ENCODE data around the gene HOXD9.

Gene HOXD9

DNA sequence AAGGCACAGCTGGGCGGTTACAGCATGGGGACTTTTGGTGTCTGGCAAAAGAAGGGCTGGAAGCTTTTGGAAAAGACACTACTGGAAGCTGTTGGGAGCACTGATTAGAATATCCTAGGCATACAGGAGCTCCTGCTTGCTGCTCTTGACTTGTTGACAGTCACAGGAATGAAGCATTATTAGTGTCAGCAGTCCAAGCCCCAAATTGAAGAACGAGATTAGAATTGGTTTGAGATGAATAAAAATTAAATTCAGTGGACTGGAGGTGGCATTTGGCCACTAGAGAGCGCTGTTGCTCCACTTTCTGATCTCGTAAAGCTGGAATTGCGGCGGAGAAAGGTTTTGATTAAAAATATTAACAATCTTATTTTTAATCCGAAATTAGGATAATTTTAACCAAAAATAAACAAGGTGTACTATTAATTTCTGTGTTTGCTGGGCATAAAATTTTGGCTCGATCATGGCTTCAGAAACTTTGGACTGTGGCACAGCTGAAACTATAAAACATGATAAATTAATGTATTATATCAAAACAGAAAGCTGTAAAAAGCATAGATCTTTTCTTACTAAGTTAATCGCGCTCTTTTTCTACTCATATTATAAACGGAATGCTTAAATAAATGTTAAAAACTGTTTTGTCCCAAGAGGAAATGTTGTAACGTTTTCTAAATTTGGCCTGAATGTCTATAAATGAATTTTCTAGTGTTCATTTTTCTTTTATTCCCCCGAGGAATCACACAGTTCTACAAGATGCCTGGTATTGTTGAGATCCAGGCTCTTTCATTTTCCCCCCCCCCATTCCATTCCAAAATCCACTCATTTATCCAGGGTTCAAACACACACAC lies 4.6 kb downstream of the HOXD9 start:
- no peak for DNase-seq

DNA sequence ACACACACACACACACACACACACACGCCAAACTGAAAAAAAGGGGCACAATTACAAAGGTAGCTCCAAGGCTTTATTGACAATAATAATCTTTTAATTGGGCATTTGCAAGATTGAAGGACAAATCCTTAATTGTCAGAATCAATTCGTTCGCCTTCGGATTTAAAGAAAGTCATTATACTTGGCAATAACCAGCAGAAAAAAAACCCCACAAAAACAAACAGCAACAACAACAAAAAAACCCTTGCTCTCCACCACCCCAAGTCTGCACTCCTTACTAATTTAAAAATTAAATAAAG lies 5.2 kb downstream of the HOXD9 start:
- DNase-seq = no peak

DNA sequence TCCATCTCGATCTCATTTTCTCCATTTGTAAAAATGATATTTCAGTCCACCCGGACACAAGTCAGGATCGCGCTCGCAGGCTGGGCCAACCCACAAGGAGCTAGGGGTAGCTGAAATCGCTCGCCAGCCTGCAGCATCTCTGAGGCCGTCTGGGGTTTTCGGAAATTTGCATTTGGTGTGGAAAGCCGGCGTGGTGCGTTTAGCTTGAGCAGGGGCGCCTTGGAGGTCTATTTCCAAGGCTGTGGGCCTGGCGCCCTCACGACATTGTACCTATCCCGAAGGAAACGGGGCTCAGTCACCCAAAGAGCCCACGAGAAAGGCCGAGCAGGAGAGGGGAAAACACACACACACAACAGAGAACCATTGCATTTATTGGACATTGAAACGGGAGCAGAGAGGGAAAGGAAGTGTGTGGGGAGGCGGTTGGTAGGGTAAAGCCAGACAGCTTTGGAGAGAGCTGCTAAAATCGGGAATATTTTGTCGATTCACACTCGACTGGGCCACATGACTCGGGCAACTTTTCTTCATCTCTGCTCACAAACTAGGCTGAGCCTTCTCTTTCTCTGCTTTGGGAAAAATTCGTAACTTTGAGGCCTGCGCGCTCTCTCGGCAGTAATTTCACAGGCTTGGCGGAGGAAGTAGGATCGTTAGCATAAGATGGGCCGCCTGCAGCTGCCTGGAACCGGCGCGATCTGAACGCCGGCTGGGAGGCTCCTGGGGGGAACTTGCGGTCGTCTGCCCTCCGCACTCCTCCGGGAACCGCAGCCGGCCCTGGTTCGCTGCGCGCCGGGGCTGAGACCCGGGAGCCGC lies 5.9 kb downstream of the HOXD9 start:
- DNase-seq = no peak

DNA sequence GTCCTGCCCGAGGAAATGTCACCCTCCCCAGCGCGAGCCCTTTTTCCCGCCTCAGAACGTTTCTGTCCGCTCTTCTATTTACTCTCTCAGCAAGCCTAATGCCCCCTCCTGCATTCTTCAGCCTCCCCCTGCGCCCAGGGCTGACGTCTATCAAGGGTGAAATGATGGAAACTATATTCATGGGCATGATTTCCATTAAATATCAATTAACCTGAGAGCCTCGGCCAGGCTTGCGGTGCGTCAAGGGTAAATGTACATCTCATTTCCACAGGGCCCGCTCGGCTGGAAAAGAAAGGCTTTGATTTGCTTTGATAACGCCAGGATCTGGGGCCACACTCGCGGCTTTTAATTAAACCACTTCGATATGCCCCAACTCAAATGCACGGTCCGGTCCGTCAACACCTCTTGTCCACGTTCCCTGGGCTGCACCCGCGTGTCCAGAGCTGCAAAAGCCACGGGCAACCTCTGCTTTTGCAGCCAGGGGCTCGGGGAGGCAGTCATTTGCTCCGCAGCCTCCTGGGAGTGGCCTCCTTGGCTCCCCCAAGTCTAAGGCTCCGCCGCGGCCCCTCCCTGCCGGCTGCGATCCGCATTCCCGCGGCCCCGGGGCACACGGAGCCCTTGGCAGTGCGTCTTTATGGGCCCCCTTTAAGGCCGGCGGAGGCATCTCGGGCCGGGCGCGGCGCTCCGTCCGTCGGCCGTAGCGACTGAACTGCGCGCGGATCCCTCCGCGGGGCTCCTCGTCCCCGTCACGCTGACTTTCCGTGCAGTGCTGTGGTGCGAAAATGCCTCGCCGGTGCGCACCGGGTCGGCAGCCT lies 6.7 kb downstream of the HOXD9 start, which contains the start of gene HOXD8:
Gene HOXD8, plus strand, starts transcription at position 724 of the 815 bp plus-strand sequence. CDS start 662 bp downstream, outside the sequence.
- no peak for DNase-seq

DNA sequence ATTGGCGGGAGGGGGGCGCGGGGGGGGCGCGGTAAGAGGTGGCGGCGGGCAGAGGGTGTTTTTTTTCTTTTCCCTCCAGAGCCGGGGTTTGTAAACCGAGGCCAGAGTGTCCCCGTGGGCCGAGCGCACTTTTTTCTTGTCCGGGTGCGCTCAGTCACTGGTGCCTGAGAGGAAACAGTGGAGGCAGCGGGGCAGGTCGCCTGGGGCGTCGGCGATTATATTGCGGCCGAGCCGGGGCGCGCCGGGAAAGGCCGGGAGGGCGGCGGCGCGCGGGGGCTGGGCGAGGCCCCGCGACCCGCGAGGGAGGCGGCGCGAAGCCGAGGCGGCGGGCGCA lies 7.3 kb downstream of the HOXD9 start:
- DNase-seq = no peak

DNA sequence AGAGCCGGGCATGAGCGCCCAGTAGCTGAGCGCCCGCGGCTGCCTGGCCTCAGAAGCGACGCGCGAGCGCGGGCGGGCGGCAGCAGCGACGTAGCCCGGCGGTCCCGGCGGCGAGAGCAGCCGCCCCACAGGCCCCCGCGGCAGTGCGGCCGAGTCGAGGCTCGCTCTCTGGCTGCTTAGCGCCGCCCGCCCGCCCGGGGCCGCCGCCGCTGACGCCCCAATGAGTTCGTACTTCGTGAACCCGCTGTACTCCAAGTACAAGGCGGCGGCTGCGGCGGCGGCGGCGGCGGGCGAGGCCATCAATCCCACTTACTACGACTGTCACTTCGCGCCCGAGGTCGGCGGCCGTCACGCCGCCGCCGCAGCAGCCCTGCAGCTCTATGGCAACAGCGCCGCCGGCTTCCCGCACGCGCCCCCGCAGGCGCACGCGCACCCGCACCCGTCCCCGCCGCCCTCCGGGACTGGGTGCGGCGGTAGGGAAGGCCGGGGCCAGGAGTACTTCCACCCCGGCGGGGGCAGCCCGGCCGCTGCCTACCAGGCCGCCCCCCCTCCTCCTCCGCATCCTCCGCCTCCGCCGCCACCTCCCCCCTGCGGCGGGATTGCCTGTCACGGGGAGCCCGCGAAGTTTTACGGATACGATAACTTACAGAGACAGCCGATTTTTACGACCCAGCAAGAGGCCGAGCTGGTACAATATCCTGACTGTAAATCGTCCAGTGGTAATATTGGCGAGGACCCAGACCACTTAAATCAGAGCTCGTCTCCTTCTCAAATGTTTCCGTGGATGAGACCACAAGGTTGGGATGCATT lies 7.8 kb downstream of the HOXD9 start:
- no peak for DNase-seq

DNA sequence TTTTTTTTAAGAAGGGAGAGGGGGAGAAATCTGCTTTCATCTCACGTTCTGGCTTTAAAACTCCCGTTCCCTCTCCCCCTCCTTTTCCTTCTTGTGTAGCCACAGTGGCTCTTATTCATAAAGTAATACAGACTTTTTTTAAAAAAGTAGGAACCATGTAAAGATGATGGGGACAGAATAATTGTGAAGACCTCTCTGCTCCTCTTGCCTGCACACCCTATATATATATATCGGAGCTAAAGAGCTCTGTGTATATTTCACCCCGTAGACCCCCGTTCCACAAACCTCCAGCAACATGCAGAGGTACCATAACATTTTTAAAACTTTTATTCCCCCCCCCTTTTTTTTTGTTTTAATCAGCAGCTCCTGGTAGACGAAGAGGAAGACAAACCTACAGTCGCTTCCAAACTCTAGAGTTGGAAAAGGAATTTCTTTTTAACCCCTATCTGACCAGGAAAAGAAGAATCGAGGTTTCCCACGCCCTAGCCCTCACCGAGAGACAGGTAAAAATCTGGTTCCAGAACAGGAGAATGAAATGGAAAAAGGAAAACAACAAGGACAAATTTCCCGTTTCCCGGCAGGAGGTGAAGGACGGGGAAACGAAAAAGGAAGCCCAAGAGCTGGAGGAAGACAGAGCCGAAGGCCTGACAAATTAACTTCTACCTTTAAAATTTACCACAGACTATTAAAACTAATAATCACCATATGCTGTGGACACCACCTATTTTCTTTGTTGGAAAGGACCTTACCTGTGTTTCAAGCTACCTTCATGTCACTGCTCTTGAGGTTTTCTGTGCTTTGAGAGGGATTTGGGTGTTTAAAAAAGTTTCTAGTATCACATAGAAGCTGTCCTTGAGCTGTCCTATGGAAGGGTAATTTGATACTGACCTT lies 8.7 kb downstream of the HOXD9 start:
- no peak for DNase-seq

DNA sequence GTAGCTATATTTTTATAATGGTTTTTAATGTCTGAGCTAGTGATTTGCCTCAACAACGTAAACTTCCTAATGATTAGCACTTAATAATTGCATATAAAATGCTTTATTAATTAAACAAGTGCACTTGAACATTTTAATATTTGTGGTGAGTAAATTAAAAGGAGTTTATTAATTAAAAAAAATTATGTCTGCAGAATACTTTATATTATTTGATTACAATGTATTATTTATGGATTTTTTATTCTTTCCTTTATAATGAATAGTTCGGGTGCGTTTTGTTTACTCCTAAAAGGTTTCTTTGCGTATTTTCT lies 9.3 kb downstream of the HOXD9 start:
- DNase-seq = no peak

DNA sequence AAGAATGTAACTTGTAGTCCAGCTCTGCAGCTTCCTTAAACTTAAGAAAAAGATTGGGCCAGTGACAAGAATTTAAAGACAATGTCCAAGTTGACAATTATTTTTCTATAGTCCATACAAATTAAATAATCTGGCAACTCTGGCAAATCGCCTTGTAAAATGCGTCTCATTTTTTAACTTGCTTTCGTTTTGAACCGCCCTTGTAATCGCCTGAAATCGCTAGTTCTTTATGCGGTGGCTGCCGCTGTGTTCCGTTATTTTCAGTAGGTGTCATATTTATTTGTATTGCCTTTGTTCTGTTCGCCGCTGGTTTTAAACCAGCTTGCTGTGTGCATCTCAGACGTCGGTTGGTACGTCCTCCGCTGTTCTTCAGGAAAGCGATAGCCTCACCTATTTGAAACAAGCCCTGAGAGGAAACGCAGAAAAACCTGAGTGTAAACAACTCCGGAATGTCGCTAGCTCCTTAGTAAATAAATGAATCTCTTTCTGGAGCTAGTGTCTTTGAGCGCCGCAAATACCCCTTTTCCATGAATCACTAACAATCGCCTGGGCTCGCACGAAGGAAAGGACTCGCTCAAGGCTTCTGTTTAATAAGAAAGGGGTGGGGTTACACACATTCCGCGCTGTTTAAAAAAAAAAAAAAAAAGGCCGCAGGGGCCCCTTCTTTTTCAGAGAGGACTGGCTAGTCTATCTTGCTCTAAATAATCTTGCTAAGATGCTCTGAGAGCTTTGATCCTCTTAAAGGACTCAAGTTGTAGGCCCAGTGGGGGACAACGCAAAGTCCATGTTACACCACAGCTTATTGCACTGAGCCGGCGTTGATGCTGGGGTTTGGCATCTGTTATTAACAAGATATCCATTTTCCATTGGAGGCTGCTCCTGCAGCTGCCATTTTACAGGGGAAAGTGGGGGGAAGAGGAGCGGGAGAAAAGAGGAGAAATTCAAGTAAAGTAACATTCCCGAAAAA lies 10.0 kb downstream of the HOXD9 start:
- DNase-seq = no peak

DNA sequence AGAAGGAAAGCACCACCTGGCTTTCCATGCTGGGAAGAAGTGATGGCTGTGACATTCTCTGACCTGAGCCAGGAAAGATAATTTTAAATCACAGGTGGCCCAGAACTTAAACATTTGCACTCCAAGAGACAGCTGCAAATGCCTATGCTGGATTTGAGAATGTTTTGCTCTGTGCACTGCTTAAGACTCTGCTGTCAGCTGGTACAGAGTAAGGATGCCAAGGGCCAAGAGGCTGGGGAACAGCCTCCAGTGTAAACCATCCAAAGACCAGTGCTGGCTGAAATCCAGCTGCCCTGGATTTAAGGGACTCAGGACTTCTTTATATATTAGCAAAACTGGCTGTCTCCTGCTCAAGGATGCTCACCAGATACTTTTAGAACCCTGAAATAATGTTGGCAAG lies 10.9 kb downstream of the HOXD9 start:
- DNase-seq = no peak

DNA sequence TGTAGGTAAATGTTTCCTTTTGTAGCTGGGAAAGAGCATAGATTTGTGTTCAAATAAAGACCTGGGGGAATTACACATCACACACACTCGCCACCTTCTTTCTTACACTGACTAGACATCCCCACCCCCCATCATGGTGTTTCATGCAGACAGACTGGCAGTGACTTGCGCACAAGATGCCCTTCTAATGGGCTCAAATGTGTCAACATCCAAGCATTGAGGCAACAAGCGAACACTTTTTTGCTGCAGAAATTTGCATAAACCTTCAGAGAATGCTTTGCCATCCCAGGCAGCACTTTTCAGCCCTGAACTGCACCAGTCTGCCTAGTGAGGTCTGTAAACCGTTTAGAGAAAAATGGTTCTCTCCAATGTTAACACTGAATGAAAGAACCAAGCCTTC lies 11.5 kb downstream of the HOXD9 start:
- DNase-seq = no peak

DNA sequence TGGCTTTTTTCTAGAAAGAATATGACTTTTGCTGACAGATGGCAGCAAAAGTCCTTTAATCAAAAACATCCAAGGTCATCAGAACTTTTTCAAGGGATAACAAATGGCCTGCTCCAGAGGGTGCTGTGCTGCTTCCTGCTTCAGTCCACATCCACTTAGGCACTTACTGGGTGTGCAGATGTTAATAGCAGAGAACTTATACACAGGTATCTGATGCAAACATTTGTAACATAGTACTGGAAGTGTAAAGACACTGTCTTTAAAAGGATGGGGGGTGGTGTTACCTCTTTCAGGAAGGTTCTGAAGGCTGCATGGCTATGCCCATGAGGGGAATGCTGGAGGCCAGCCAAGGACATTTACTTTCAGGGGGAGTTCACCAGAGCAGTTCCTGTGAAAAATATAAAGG lies 12.5 kb downstream of the HOXD9 start:
- DNase-seq = no peak

DNA sequence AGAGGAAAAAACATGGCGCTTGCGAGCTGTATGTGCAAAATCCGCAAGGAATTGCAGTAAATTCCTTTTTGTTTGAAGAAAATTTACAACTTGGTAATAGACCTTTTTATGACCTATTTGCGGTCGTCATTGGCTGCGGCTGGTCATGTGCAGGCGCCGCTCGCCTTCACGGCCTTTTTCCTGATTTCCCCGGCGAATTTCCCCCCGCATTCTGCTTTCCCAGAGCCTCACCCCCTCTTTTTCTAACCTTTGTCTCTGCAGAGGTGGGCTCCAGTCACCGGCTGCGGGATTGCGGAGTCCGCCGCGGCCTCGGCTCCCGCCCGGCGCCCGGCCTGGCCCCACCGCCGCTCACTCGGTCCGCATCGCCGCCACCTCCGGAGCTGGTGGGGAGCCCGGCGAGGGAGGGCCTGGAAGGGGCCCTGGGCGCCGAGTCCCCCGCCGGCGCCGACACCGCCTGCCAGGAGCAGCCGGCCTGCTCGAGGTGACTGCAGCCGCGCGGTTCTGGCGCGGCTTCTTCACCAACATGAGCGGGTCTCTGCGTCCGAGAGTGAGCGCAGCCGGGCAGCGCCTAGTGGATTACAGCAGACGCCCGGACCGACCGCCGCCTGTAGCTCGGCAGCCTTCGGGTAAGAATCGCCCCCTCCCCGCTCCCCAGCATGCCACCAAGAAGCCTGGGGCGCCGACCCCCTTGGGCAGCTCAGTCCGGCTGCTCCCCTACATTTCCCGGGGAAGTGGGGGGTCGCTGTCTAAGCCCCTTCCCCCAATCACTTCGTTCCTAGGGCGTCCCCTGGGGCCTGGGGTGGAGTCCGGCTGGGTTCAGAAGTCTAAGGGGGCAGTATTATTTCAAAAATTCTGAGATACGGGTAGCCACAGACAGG lies 14.1 kb downstream of the HOXD9 start:
- DNase-seq = no peak

DNA sequence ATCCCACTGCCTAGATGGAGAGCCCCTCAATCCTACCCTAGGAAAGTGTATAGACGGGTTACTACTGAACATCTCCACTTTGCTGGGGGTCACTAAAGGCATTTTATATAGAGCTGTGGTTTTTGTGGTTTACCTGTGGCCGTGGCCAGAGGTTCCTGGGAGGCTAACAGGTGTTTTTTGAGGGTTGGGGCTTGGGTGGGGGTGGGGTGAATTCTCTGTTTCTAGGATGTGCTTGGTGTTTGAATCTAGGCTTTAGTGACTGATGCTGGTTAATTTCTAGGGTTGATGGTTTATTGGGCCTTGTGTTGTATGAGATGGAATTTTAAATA lies 14.7 kb downstream of the HOXD9 start:
- no peak for DNase-seq

DNA sequence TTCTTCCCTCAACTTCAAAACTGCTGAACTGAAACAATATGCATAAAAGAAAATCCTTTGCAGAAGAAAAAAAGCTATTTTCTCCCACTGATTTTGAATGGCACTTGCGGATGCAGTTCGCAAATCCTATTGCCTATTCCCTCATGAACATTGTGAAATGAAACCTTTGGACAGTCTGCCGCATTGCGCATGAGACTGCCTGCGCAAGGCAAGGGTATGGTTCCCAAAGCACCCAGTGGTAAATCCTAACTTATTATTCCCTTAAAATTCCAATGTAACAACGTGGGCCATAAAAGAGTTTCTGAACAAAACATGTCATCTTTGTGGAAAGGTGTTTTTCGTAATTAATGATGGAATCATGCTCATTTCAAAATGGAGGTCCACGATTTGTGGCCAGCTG lies 15.4 kb downstream of the HOXD9 start:
- no peak for DNase-seq

DNA sequence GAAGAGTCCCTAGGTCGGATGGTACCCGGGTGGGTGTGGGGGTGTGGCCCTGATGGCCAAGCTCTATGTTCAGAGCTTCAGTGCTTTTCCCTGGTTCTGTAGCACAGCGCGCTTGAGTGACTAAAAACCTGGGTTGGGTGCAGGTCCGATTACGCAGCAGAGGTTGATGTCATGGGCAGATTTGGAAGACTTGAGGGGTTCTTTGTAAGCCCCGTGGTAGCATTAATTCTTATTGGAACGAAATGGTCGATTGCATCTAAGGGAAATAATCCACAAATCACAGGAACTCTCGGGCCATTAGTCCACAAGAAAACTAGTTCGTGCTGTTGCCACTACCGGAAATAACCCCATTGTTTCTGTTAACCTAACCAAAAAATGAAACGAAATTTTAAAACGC lies 16.0 kb downstream of the HOXD9 start:
- DNase-seq = no peak

DNA sequence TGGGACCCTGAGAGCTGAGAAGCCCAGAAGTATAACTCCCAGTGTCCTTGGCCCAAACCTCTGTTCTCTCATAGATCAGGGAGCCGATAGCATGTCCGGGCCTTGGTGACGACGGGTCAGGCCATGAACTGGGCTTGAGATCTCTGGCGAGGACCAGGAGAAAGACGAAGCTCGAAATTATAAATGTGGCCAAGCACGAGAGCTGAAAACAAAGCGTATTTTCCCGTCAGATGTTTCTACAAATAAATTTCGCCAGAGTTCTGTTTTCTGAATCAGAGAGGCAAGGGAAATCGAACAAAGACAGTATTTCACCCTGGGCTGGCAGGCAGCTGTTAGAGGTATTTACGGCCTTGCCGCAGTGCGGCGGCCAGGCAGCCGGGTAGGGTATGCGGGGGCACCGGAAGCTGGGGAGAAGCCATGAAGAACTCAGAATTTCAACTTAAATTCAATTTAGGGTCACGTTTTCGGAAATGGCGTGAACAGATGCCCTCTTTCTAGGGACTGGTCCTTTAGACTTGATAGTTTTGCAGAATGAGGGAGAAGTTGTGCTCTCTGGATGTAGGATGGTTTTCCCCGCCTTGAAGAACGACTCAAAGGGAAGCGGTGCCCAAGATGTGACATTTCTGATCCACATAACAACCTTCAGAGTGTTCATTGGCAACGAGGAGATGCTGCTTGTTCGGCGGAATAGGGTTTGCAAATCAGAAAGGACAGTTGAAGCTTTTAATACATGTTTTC lies 16.6 kb downstream of the HOXD9 start:
- DNase-seq = no peak

DNA sequence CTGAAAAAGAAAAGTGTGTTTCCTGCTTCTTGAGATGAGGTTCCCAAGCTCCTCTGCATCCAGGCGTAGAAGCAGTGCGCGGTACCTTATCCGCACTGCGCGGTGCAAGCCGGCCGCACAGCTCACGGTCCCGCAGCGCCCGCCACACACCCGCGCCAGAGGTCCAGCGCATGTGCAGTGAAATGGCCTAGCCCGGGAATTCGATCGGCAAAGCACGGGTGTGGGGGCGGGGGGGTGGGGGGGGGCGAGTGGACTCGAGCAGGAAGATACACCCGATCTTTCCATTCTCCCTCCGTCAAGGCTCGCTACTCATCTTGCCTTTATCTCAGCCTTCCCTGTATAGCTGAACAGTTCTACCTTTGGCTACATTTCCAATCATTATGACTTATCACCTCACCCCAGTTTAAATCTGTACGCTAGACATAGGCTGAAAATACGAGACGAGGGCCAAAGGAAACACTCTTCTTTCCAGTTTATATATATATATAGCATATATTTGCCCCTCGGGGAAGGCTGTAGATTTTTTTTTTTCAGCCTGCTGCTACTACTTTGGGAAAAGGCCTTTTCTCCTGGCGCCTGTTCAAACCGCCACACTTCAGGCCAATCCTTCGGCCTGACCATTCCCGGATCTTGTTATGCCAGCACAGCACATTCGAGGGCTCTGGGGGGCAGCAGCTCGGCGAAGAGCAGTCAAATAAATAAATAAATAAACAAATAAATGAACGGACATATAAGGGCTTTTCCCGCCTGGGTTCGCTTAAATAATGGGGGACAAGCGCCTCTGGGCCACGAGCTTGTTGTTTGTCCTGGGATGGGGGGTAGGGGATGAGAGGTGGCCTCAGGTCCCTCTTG lies 17.4 kb downstream of the HOXD9 start:
- DNase-seq = no peak

All from SHP77 treated with DMSO at 0.1 percent for 48 hours (cell line).